Astrocyte (in vitro differentiated cells and primary cell): Measurements from ENCODE around the gene CYBA.

Experiments
- CTCF ChIP-seq: IDR thresholded peaks from 2 replicates; pipeline ENCODE4 v1.5.1; 2011; ENCODE audit warnings: low read depth, mild to moderate bottlenecking, inconsistent platforms, low read length, moderate library complexity; ENCODE audit not compliant: insufficient read depth
- EZH2 ChIP-seq: IDR thresholded peaks from 2 replicates; pipeline ENCODE4 v1.6.1; 2012; ENCODE audit warnings: mild to moderate bottlenecking, low read length, inconsistent platforms; ENCODE audit not compliant: insufficient read depth

DNA sequence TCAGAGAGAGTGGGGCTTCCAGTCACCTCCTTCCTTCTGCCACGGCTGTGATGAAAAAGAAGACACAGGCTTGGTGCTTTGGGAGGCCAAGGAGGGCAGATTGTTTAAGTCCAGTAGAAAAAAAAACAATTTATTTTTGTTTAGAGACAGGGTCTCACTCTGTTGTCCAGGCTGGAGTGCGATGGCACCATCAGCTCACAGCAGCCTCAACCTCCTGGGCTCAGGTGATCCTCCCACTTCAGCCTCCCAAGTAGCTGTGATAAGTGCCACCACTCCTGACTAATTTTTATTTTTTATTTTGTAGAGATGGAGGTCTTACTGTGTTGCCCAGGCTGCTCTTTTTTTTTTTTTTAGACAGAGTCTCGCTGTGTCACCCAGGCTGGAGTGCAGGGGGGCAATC is 14.7 kb upstream of the CYBA start:
- TF ChIP-seq EZH2 (no peak), CTCF (no peak)
